Stomach (tissue), 9 donors: ENCODE measurements around the gene ASIC4. TPM values are rescaled to one million over a fixed set of nuclear protein-coding genes. Genes with fewer than 3 reads are reported as not detected.

Source experiments
- DNase-seq, 2 donors: peaks; one replicate each; pipeline versions ENCODE4 v3.0.0 to v3.0.0-alpha.2; 2013 to 2019
- H3K27ac ChIP-seq, 5 donors: fragments of 200-600 bp in 4 of 5; sonication (generic) in 4 of 5; one replicate each; pipeline ENCODE4 v1.5.1; 2013 to 2019; ENCODE audit warnings: mild to moderate bottlenecking in 1 of 5, moderate library complexity in 1 of 5
- H3K27me3 ChIP-seq, 3 donors: fragments of 200-600 bp; sonication (generic); one replicate each; pipeline ENCODE4 v1.5.1; 2017 to 2019; ENCODE audit warnings: mixed run types in 1 of 3
- H3K36me3 ChIP-seq, 4 donors: fragments of 200-600 bp; sonication (generic); 1 replicate in 3 of 4; 2 replicates in 1 of 4; pipeline ENCODE4 v1.5.1; 2016 to 2019
- H3K4me1 ChIP-seq, 4 donors: fragments of 200-600 bp; sonication (generic); one replicate each; pipeline ENCODE4 v1.5.1; 2016 to 2019
- H3K4me3 ChIP-seq, 4 donors: fragments of 200-600 bp; sonication (generic) in 3 of 4; one replicate each; pipeline ENCODE4 v1.5.1; 2016 to 2019; ENCODE audit warnings: mild to moderate bottlenecking in 1 of 4
- H3K9me3 ChIP-seq, 4 donors: fragments of 200-600 bp; sonication (generic); one replicate each; pipeline ENCODE4 v1.5.1; 2016 to 2019
- CTCF ChIP-seq, 7 experiments: fragments of 450-650 bp in 4 of 7; fragments of 200-600 bp in 3 of 7; sonication (generic) in 3 of 7; IDR thresholded peaks; one replicate each; pipeline ENCODE4 v1.5.1; 2016 to 2019; ENCODE audit warnings: antibody characterized with exemption in 7 of 7, control low read depth in 2 of 7, mild to moderate bottlenecking in 1 of 7
- EP300 ChIP-seq: sonication (generic); formaldehyde crosslinking; IDR thresholded peaks from one replicate; pipeline ENCODE4 v1.6.1; 2017; ENCODE audit warnings: antibody characterized with exemption
- POLR2A ChIP-seq, 4 donors: fragments of 450-650 bp; IDR thresholded peaks; one replicate each; pipeline ENCODE4 v1.6.1; 2016; ENCODE audit warnings: antibody characterized with exemption in 4 of 4, control low read depth in 2 of 4, mild to moderate bottlenecking in 1 of 4, moderate library complexity in 1 of 4
- POLR2AphosphoS5 ChIP-seq, 3 donors: sonication (generic); formaldehyde crosslinking; IDR thresholded peaks; one replicate each; pipeline ENCODE4 v1.6.1; 2016; ENCODE audit warnings: antibody characterized with exemption in 3 of 3
- WGBS, 5 donors: extraction: QIAGEN DNeasy Blood & Tissue Kit in 3 of 5; methylation state at CpG; one replicate each; pipeline versions ENCODE4 v1.1.5 to v1.1.7; 2013 to 2018; 5-methylcytosine and 5-hydroxymethylcytosine counted together
- intact Hi-C: fragments of 100-400 bp; cut with DNase I; formaldehyde crosslinking; loops from one replicate; pipeline ENCODE4 v1.15.1; 2023; ENCODE audit warnings: low total_unique reads
- polyA plus RNA-seq, 3 donors: library from polyadenylated mRNA; stranded (reverse); fragments of 200-250 nt; gene quantifications; one replicate each; pipeline ENCODE4 v1.2.3, GENCODE V29; 2013
- total RNA-seq, 5 donors: library from RNA; depleted of rRNA; stranded (reverse); fragments of >200 nt; gene quantifications; one replicate each; pipeline versions ENCODE4 v1.1.0 to v1.2.3, GENCODE V29; 2014 to 2016
- donor health status: healthy with polysubstance abuse.
- donor health status: Bipolar disorder and iron deficiency.
- donor health status: healthy.

ASIC4 gene
- total and polyA plus RNA-seq, 8 donors, result 2.0 to 11.0 TPM; not detected in 6

DNA sequence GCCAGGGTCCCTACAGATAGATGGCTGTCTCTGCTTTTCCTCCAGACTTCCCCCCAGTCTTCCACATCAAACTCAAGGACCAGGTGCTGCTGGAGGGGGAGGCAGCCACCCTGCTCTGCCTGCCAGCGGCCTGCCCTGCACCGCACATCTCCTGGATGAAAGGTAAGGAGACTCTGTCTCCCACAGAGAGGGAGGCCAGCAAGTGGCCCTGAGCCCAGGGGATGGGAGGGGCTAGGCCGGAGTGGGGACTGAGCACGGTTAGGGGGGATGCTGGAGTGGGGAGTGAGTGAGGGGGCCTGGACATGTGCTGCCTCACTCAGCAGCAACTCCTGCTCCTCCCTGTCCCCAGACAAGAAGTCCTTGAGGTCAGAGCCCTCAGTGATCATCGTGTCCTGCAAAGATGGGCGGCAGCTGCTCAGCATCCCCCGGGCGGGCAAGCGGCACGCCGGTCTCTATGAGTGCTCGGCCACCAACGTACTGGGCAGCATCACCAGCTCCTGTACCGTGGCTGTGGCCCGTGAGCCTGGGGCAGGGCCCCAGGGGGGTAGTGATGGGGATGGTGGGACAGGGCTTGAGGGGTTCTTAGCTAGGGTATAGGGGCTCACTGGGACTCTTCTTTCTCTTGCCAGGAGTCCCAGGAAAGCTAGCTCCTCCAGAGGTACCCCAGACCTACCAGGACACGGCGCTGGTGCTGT, 26.0 kb upstream of the ASIC4 start:
- peaks cover 16 to 18% (median 18%) of the 10 kb centered on the region in 4 donors for H3K4me1 ChIP-seq
- 84 to 91% (median 91%) methylated on average over 9 to 17 of the region's 17 CpGs for WGBS, 5 donors
- TF ChIP-seq POLR2A (IDR thresholded peaks at IDR 0.05) (no peak), POLR2AphosphoS5 (IDR thresholded peaks at IDR 0.05) (no peak), EP300 (no peak), CTCF (IDR thresholded peaks at IDR 0.05) (no peak)
- no peak overlapping the region for H3K4me3 ChIP-seq
- intact Hi-C loops, result no loop called here
- H3K9me3 ChIP-seq, result no peaks in the 10 kb centered on the region
- peak overlapping the region in 1 of 5 donors; percentile 31 for H3K27ac ChIP-seq
- H3K27me3 ChIP-seq, result peaks cover 4 to 78% (median 47%) of the 10 kb centered on the region in 3 donors
- H3K36me3 ChIP-seq, result peaks cover 0 to 39% (median 14%) of the 10 kb centered on the region in 4 donors
- DNase-seq, result no peak

DNA sequence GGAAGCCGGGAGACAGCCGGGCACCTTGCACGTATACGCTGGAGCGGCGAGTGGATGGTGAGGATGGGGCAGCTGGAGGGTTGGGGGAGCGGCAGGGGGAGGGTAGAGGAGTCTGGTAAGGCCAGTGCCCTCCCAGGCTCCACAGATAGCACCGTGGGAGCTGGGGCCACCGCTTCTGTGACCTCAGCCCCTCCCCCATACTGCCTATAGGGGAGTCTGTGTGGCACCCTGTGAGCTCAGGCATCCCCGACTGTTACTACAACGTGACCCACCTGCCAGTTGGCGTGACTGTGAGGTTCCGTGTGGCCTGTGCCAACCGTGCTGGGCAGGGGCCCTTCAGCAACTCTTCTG, 25.5 kb upstream of the ASIC4 start:
- H3K4me3 ChIP-seq, result no peak overlapping the region
- peak overlapping the region in 1 of 5 donors; percentile 31 for H3K27ac ChIP-seq
- no peak for TF ChIP-seq POLR2AphosphoS5 (IDR thresholded peaks at IDR 0.05)
- TF ChIP-seq POLR2A (IDR thresholded peaks at IDR 0.05), result no peak
- no peak for TF ChIP-seq EP300
- TF ChIP-seq CTCF (IDR thresholded peaks at IDR 0.05), result no peak
- intact Hi-C loops, result no loop called here
- H3K27me3 ChIP-seq, result peaks cover 4 to 78% (median 42%) of the 10 kb centered on the region in 3 donors
- no peaks in the 10 kb centered on the region for H3K9me3 ChIP-seq
- peaks cover 0 to 39% (median 14%) of the 10 kb centered on the region in 4 donors for H3K36me3 ChIP-seq
- no peak for DNase-seq
- peaks cover 12 to 13% (median 13%) of the 10 kb centered on the region in 4 donors for H3K4me1 ChIP-seq
- 82 to 90% (median 87%) methylated on average over 12 to 14 of the region's 14 CpGs for WGBS, 5 donors

GRCh38 chr2:219489315-219489714, 25.0 kb upstream of the ASIC4 start:
- intact Hi-C loops, result no loop called here
- peak overlapping the region in 1 of 5 donors; percentile 31 for H3K27ac ChIP-seq
- peaks cover 4 to 78% (median 37%) of the 10 kb centered on the region in 3 donors for H3K27me3 ChIP-seq
- H3K36me3 ChIP-seq, result peaks cover 0 to 39% (median 14%) of the 10 kb centered on the region in 4 donors
- no peak for TF ChIP-seq EP300
- TF ChIP-seq POLR2AphosphoS5 (IDR thresholded peaks at IDR 0.05), result no peak
- no peak for TF ChIP-seq POLR2A (IDR thresholded peaks at IDR 0.05)
- peaks cover 7 to 8% (median 8%) of the 10 kb centered on the region in 4 donors for H3K4me1 ChIP-seq
- H3K9me3 ChIP-seq, result no peaks in the 10 kb centered on the region
- WGBS, 5 donors, result 75 to 93% (median 77%) methylated on average over 9 of the region's 9 CpGs
- no peak for DNase-seq
- no peak overlapping the region for H3K4me3 ChIP-seq

DNA sequence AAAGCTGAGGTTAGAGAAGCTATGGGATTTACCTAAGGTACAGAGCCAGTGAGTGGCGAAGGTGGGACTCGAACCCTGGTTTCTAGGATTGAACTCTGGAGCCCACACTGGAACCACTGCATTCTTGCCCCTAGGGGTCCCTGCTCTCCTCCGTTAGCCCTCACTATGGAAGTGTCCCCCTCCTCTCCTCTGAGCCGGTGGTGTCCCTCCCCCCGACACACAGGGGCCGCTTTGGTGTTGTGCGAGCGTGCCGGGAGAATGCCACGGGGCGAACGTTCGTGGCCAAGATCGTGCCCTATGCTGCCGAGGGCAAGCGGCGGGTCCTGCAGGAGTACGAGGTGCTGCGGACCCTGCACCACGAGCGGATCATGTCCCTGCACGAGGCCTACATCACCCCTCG, 24.1 kb upstream of the ASIC4 start:
- no peak overlapping the region for H3K4me3 ChIP-seq
- H3K9me3 ChIP-seq, result no peaks in the 10 kb centered on the region
- no peak for DNase-seq
- peak overlapping the region in 1 of 5 donors; percentile 31 for H3K27ac ChIP-seq
- TF ChIP-seq CTCF (IDR thresholded peaks at IDR 0.05) (no peak), POLR2AphosphoS5 (IDR thresholded peaks at IDR 0.05) (no peak), POLR2A (IDR thresholded peaks at IDR 0.05) (no peak)
- 85 to 90% (median 87%) methylated on average over 23 of the region's 23 CpGs for WGBS, 5 donors
- peaks cover 0 to 39% (median 14%) of the 10 kb centered on the region in 4 donors for H3K36me3 ChIP-seq
- H3K27me3 ChIP-seq, result peaks cover 0 to 78% (median 28%) of the 10 kb centered on the region in 3 donors
- intact Hi-C loops, result loop anchor here (5.0 kb wide), 1 partner anchor 42 kb away; no protein-coding TSS in a partner anchor
- peaks cover 0 to 7% (median 2%) of the 10 kb centered on the region in 4 donors for H3K4me1 ChIP-seq
